GM23338 (cell line): ENCODE results near the gene COMMD10. TPM values are rescaled to one million over a fixed set of nuclear protein-coding genes. Genes with fewer than 3 reads are reported as not detected.

Experiments used
- ATAC-seq: fragments of 200-7000 bp; cut with Tn5 transposase; 3 replicates; pipeline ENCODE4 v1.9.1; 2020
- DNase-seq: peaks from one replicate; pipeline ENCODE4 v3.0.0-alpha.2; 2015; ENCODE audit warnings: low spot score
- H2AFZ ChIP-seq: fragments of 200-600 bp; sonication (generic); 2 replicates; pipeline ENCODE4 v1.8.0; 2016; ENCODE audit warnings: antibody characterized with exemption, mild to moderate bottlenecking, moderate library complexity
- H3F3A ChIP-seq: fragments of 200-600 bp; sonication (generic); replicated peaks from 2 replicates; pipeline ENCODE4 v1.8.0; 2017; ENCODE audit warnings: antibody characterized with exemption, mixed run types, low read depth
- H3K27ac ChIP-seq: fragments of 200-600 bp; sonication (generic); 2 replicates; pipeline ENCODE4 v1.6.1; 2016; ENCODE audit warnings: low read depth
- H3K27me3 ChIP-seq: fragments of 200-600 bp; sonication (generic); 2 replicates; pipeline ENCODE4 v1.8.0; 2016; ENCODE audit warnings: mild to moderate bottlenecking, mixed run types, moderate library complexity; ENCODE audit not compliant: insufficient read depth
- H3K36me3 ChIP-seq: fragments of 200-600 bp; sonication (generic); 2 replicates; pipeline ENCODE4 v1.8.0; 2016; ENCODE audit warnings: mild to moderate bottlenecking; ENCODE audit not compliant: insufficient read depth
- H3K4me1 ChIP-seq: fragments of 200-600 bp; sonication (generic); 2 replicates; pipeline ENCODE4 v1.8.0; 2016; ENCODE audit warnings: mild to moderate bottlenecking, moderate library complexity; ENCODE audit not compliant: insufficient read depth
- H3K4me2 ChIP-seq: fragments of 200-600 bp; sonication (generic); 2 replicates; pipeline ENCODE4 v1.7.1; 2017; ENCODE audit warnings: mixed run types
- H3K4me3 ChIP-seq: fragments of 200-600 bp; sonication (generic); 2 replicates; pipeline ENCODE4 v1.6.1; 2016; ENCODE audit warnings: mixed run types
- H3K79me2 ChIP-seq: fragments of 200-600 bp; sonication (generic); replicated peaks from 2 replicates; pipeline ENCODE4 v1.8.0; 2017; ENCODE audit warnings: mild to moderate bottlenecking; ENCODE audit not compliant: insufficient read depth
- H3K9me2 ChIP-seq: fragments of 200-600 bp; sonication (generic); 2 replicates; pipeline ENCODE4 v1.8.0; 2017; ENCODE audit not compliant: insufficient read depth
- H4K20me1 ChIP-seq: fragments of 200-600 bp; sonication (generic); replicated peaks from 2 replicates; pipeline ENCODE4 v1.8.0; 2017; ENCODE audit warnings: mild to moderate bottlenecking; ENCODE audit not compliant: insufficient read depth
- H3K27ac Mint-ChIP-seq: 2 replicates; pipeline ENCODE4 v1.8.0; 2020; ENCODE audit warnings: inconsistent platforms, mild to moderate bottlenecking, moderate library complexity, mixed read lengths
- H3K27me3 Mint-ChIP-seq: 3 replicates; pipeline ENCODE4 v1.8.0; 2022; ENCODE audit warnings: low read depth, mild to moderate bottlenecking, moderate library complexity, mixed read lengths, inconsistent platforms; ENCODE audit not compliant: insufficient read depth, poor library complexity
- H3K36me3 Mint-ChIP-seq: 3 replicates; pipeline ENCODE4 v1.8.0; 2021; ENCODE audit warnings: low read depth, mild to moderate bottlenecking, inconsistent platforms, moderate library complexity, mixed read lengths
- H3K4me1 Mint-ChIP-seq: 3 replicates; pipeline ENCODE4 v1.8.0; 2020; ENCODE audit warnings: mild to moderate bottlenecking, inconsistent platforms, mixed read lengths
- H3K4me3 Mint-ChIP-seq: 3 replicates; pipeline ENCODE4 v1.8.0; 2021; ENCODE audit warnings: moderate library complexity, mild to moderate bottlenecking, inconsistent platforms, mixed read lengths
- H3K9me3 Mint-ChIP-seq: 3 replicates; pipeline ENCODE4 v1.8.0; 2020; ENCODE audit warnings: moderate library complexity, mild to moderate bottlenecking, inconsistent platforms, mixed read lengths
- CREB1 ChIP-seq: fragments of 250-450 bp; sonication (Bioruptor Pico); IDR thresholded peaks from 2 replicates; pipeline ENCODE4 v1.5.0; 2020; ENCODE audit warnings: low read depth, mild to moderate bottlenecking, moderate library complexity
- CTCF ChIP-seq, 2 experiments: fragments of 200-600 bp in 1 of 2; sonication (generic) in 1 of 2; conservative IDR thresholded peaks; 2 replicates each; pipeline versions ENCODE4 v1.5.1 to v1.6.1; 2016 to 2017; ENCODE audit warnings: antibody characterized with exemption in 2 of 2, low read depth in 2 of 2, mild to moderate bottlenecking in 2 of 2, moderate library complexity in 1 of 2
- POLR2AphosphoS5 ChIP-seq: IDR thresholded peaks from 2 replicates; pipeline ENCODE4 v1.6.1; 2016; ENCODE audit warnings: antibody characterized with exemption, low read depth
- REST ChIP-seq: IDR thresholded peaks from one replicate; pipeline ENCODE4 v1.6.1; 2018; ENCODE audit warnings: antibody characterized with exemption; ENCODE audit not compliant: unreplicated experiment
- ZNF331 ChIP-seq: fragments of 250-450 bp; sonication (Bioruptor Pico); IDR thresholded peaks from 2 replicates; pipeline ENCODE4 v1.5.0; 2020; ENCODE audit warnings: low read depth, mild to moderate bottlenecking, moderate library complexity
- ZNF462 ChIP-seq: fragments of 250-450 bp; sonication (Bioruptor Pico); IDR thresholded peaks from 2 replicates; pipeline ENCODE4 v1.5.0; 2020; ENCODE audit warnings: mild to moderate bottlenecking, moderate library complexity
- polyA plus RNA-seq: library from polyadenylated mRNA; unstranded; fragments of >200 nt; fragmentation: Nextera tagmentation; extraction: Ambion mirVana; gene quantifications from 2 replicates; pipeline ENCODE4 v1.2.1, GENCODE V29; 2016
- total RNA-seq: library from RNA; depleted of rRNA; stranded (reverse); fragments of >200 nt; shearing (Covaris generic); gene quantifications from 2 replicates; pipeline ENCODE4 v1.2.3, GENCODE V29; 2014
- TF ChIP-seq, protein P1 (sequence below): IDR thresholded peaks from 2 replicates; pipeline ENCODE4 v1.6.1; 2016; ENCODE audit warnings: antibody characterized with exemption

The COMMD10 gene
- total and polyA plus RNA-seq, 2 experiments from 2014 or later: 58.5 to 84.0 TPM

DNA sequence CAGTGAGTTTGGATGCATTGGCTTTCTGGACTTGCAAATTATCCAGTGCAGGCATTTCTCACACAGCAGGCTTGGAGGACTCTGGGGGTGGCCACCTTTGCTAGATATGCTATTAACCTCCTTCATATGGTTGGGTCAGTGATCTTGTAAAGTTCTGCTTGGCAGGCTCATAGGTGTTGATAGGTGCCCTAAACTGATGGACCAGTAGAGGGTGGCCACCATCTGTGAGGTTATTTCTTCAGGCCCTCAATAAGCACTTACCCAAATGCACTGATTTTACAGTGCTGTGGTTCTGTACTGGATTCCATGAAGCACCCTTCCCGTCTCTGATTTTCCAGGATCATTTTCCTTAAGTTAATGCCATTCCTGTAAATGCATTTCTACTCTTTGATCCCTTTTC lies 216.3 kb downstream of the COMMD10 start:
- Histone ChIP-seq H2AFZ (no peak overlapping the region), H3K27ac (no peak overlapping the region), H3K4me1 (no peaks in the 10 kb centered on the region; the same call in 1 of the 2 replicates), H3K4me3 (no peak overlapping the region), H3F3A (no peaks in the 10 kb centered on the region), H4K20me1 (no peaks in the 10 kb centered on the region), H3K9me2 (no peaks in the 10 kb centered on the region), H3K4me2 (no peak overlapping the region), H3K79me2 (no peaks in the 10 kb centered on the region), H3K27me3 (no peaks in the 10 kb centered on the region), H3K36me3 (no peaks in the 10 kb centered on the region)
- no peak for ATAC-seq
- no peak overlapping the region for H3K27ac Mint-ChIP-seq
- no peak overlapping the region for H3K4me3 Mint-ChIP-seq
- H3K4me1 Mint-ChIP-seq: peaks cover 13% of the 10 kb centered on the region
- peak in 1 of 2 experiments; percentile 38; a peak in 2 of 4 replicates for TF ChIP-seq CTCF (conservative IDR thresholded peaks at IDR 0.05; ENCODE audit: low read depth in 2 of 2)
- TF ChIP-seq, protein P1, sequence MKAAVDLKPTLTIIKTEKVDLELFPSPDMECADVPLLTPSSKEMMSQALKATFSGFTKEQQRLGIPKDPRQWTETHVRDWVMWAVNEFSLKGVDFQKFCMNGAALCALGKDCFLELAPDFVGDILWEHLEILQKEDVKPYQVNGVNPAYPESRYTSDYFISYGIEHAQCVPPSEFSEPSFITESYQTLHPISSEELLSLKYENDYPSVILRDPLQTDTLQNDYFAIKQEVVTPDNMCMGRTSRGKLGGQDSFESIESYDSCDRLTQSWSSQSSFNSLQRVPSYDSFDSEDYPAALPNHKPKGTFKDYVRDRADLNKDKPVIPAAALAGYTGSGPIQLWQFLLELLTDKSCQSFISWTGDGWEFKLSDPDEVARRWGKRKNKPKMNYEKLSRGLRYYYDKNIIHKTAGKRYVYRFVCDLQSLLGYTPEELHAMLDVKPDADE: no peak
- H3K36me3 Mint-ChIP-seq: peaks cover 28% of the 10 kb centered on the region
- no peaks in the 10 kb centered on the region for H3K27me3 Mint-ChIP-seq
- no peak for DNase-seq
- peaks cover 2% of the 10 kb centered on the region; the same call in 2 of the 3 replicates for H3K9me3 Mint-ChIP-seq

GRCh38 chr5:116303340-116303739 lies 218.5 kb downstream of the COMMD10 start:
- Histone ChIP-seq H3K27ac (peak overlapping the region; percentile 39; the same call in 1 of the 2 replicates), H2AFZ (no peak overlapping the region), H3K4me3 (no peak overlapping the region), H3K4me1 (no peaks in the 10 kb centered on the region; the same call in 1 of the 2 replicates), H3K27me3 (no peaks in the 10 kb centered on the region), H4K20me1 (no peaks in the 10 kb centered on the region), H3K9me2 (no peaks in the 10 kb centered on the region), H3K4me2 (peak overlapping the region; percentile 17; the same call in 1 of the 2 replicates), H3K79me2 (no peaks in the 10 kb centered on the region), H3K36me3 (no peaks in the 10 kb centered on the region), H3F3A (no peaks in the 10 kb centered on the region)
- Mint-ChIP-seq H3K4me1 (peaks cover 13% of the 10 kb centered on the region), H3K27ac (peak overlapping the region; percentile 70), H3K27me3 (peaks cover 2% of the 10 kb centered on the region), H3K9me3 (peaks cover 7% of the 10 kb centered on the region; the same call in 2 of the 3 replicates), H3K4me3 (no peak overlapping the region), H3K36me3 (peaks cover 40% of the 10 kb centered on the region)
- no peak for DNase-seq
- ATAC-seq: peak; percentile 53
- TF ChIP-seq ZNF331 (CRISPR knock-in tag): no peak
- TF ChIP-seq POLR2AphosphoS5: no peak
- no peak for TF ChIP-seq ZNF462 (CRISPR knock-in tag)
- TF ChIP-seq, protein P1: no peak
- TF ChIP-seq REST: no peak
- no peak for TF ChIP-seq CREB1 (CRISPR knock-in tag)
